ENCODE measurements around the gene PPP2R5C.

The PPP2R5C gene

GRCh38 chr14:101926620-101927019, 165.1 kb downstream of the PPP2R5C start:
- no peak for DNase-seq

DNA sequence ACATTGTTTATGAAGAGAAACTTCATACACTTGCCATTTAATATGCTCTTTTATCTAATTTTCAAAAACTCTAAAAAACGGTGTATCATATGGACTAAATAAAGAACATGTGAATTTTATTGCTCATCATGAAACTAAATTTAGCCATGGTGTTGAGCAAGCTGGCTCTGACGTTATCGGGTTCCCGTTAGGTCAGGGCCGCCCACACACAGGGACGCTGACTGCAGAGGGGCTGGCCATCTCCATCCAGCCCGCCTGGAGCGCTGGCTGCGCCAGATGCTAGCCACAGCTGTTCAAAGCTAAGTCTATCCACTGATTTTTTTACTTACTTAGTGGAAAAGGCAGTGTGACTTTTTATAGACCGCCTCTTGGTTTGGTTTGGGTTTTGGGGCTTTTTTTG, 166.3 kb downstream of the PPP2R5C start:
- DNase-seq = peak; percentile 92

DNA sequence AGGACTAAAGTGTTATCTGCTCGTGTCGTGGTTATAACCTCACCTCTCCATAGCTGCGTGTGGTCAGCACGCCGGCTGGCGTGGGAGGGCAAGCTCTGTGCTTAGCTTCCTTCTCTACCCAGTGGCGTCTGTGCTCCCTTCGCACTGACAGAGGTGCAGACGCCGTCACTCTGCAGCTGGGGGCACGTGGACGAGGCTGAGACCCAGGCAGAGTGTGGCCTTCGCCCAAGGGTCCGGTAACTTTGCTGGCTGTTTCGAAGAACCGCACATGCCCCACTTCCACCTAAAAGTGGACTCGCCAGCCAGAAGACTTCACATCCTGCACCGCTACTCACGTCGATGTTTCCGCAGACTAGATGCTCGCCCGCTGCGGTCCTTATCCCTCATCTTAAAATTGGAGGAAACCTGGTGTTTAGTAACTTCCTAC, 166.9 kb downstream of the PPP2R5C start:
- no peak for DNase-seq

DNA sequence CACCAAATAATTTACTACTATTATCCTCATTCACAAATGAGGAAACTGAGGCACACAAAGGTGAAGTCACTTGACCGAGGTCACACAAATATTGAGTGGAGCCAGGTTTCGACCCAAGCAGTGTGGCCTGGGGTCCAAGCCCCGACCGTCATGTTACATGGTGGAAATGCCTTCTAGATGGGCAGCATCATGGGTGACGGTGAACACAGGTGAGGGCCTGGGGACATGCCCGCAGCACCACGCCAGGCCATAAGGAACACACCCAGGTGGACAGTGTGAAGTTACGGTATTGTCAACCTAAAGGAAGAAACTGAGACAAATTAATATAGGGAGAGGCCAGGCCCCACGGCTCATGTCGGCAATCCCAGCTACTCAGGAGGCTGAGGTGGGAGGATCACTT, 167.6 kb downstream of the PPP2R5C start:
- no peak for DNase-seq

GRCh38 chr14:101929946-101930345, 168.4 kb downstream of the PPP2R5C start:
- no peak for DNase-seq

GRCh38 chr14:101932673-101933072, 171.2 kb downstream of the PPP2R5C start:
- DNase-seq = no peak

DNA sequence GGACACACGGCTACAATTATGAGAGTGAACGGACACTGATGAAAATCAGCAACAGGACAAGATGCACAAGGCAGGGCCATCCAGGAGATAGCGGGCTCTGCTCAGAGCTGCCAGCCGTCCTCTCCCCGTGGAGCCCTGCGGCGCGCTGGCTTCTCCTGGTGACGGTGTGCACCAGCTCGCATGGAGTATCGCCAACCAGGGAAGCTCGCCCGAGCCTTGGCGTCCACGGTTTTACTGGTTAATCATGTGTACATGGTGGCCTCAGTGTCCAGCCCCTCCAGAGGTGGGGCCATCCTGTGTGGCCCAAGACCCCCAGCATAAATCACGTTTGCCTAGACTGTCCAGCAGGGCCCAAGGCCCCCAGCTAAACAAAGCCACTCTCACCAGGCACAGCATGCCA, 171.7 kb downstream of the PPP2R5C start:
- no peak for DNase-seq

DNA sequence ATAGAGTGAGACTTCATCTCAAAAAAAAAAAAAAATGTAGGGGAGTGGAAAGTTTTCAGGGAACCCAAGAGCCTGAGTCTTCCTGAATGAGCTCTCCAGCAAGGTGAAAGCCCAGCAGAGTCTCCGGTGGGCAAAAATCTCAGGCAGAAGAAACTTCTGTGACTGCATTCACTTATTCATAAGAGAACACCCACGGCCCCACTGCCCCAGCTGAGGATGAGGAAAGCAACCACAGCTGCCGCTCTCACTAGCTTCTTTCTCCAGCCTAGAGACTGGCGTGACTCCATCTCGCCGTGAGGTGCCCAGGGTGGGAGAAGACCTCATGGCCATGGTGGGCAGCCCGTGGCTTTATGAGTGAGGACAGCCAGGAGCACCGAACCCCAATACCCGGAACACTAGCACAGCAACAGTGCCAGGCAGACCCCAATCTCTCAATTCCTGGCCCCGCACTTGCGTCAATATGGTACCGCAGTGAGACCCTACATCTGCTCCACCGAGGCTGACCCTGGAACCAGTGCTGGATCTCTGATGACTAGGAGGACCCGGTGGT, 173.2 kb downstream of the PPP2R5C start:
- no peak for DNase-seq

DNA sequence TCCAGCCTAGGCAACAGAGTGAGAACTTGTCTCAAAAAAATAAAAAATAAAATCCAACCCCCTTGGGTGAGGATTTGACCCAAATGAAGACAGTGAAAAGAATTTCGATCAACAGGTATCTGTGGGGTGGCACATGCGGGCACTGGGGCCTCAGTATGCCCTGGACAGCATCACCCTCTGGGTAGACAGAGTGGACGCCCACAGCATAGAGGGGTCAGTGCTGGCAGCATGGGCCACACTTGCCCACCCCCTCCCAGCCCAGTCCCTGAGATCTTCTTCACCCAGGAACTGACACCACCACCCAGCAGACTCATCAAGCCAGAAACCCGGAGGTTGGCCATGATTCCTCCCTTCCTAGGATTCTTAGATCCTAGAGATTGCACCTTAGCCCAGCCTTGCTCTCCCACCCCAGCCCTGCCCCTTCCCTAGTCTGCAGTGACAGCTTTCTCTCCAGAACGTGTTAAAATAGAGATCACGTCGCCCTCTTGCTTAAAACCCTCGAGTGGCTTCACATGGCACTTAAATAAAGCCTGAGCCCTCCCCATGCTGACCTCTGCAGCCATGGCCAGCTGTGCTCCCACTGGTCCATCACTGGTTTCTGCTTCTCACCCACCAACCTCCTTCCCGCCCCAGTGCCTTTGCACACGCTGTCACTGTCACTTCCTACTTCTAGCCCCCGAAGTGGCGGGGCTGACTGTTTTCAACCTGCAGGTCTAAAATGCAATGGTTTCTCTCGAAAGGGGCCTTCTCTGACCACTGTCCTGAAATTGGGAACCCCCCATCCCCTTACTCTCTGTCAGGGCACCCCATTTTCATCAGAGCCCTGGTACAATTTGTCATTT, 176.6 kb downstream of the PPP2R5C start:
- DNase-seq = no peak

- no peak for DNase-seq
These were observed 178.2 kb downstream of the PPP2R5C start for GRCh38 chr14:101939646-101940170.

DNA sequence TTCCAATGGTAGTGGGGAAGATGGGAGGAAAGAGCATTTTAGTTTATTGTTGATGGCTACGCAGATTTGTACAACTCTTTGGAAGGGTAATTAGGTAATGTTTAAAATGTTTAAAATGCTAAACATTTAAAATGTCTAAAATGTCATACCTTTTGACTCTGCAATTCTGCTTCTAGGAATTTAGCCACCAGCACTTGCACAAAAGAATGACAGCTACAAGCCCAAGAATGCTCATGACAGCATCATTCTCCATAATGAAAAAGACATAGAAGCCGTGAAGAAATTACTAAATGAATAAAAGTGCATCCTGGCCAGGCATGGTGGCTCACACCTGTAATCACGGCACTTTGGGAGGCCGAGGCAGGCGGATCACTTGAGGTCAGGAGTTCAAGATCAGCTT, 182.9 kb downstream of the PPP2R5C start:
- DNase-seq = no peak

- no peak for DNase-seq
These were observed 183.7 kb downstream of the PPP2R5C start for GRCh38 chr14:101945171-101945570.

- DNase-seq = no peak
These were observed 186.0 kb downstream of the PPP2R5C start for GRCh38 chr14:101947577-101947903.

- peak; percentile 100 for DNase-seq
These were observed 186.6 kb downstream of the PPP2R5C start for GRCh38 chr14:101947904-101948665.

- no peak for DNase-seq
These were observed 187.2 kb downstream of the PPP2R5C start for GRCh38 chr14:101948666-101949216.

DNA sequence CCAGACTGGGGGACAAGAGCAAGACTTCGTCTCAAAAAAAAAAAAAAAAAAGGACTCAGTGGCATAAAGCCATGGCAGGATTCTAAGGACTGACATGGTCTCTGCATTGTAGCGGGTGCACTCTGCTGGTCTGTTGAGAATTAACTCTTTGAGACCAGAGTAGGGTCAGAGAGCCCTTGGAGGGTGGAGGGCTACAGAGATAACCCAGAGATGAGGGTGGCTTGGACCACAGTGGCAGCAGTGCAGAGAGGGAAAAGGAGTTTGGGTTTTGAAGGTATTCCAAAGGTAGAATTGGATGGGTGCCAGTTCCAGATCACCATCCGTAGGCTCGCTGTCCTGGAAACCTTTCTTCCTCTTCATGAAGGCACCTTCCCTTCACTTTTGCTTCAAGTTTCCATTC, 188.6 kb downstream of the PPP2R5C start:
- DNase-seq = no peak

DNA sequence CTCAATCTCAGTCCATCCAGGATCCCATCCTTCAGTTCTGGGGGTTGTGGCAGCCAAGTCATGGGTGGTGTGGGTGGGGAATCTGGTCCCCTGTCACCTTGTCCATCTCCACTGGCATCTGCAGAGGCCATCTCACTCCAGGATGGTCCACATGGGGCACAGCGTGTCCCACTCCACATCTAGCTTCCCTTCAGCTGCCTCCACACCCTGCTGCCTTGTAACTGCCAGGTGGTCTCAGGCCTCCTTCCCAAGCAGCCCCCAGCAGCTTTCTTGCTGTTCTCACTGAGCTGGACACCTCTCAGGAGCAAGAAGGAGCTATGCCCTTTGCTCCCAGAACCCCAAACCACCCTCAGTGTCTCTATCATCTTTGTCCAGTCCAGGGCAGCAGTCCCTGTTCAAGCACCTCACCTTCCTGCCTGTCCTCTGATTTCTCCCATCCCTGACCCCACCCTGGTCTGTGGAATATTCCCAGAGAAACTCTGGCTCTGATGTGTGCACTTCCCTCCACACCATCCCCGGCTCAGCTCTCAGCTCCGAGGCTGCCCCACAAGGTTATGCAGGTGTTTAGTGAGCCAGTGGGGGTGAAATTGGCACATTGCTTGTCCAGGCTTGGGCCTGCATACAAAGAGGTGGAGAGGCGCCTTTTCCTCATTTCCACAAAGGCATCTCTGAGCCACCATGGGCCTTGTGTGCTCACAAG, 189.2 kb downstream of the PPP2R5C start:
- DNase-seq = no peak

DNA sequence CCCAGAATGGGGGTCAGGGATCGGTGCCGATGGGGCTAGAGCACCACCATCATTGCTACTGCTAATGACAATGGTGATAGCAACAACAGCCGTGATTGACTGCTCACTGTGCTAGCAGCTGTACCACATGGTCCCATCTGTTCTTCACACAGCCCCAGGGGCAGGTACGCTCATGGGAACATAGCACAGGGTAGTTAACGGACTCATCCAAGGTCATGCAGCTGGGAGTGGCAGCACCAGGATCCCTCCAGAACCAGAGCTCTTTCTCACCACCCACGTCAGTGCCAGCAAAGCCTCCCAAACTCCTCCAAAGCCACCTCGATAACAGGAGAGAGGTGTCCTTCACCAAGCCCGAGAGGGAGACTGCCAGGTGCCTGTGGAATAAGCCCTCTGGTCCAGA, 191.6 kb downstream of the PPP2R5C start:
- no peak for DNase-seq

- no peak for DNase-seq
These were observed 193.0 kb downstream of the PPP2R5C start for GRCh38 chr14:101954501-101954900.

DNA sequence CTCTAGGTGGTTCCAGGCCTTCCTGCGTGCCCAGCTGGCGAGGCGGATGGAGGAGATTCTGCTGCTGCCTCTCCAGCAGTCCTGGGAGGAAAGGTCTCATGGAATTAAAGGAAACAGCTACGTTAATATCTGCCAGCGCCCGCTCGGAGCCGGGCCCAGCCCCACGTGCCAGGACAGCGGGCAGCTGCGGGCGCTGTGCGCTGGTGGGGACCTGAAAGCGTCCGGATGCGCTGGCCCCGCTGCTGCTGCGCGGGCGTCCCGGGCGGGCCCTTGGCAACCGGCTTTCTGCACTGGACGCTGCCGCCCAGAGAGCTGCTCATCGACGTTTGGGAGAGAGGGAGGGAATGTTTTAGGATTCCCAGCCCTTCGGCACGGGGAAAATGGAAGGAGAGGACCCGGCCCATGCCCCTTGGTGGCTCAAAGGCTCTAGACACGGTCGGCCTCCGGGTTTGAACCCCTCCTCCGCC, 194.2 kb downstream of the PPP2R5C start:
- no peak for DNase-seq

- DNase-seq = no peak
These were observed 194.8 kb downstream of the PPP2R5C start for GRCh38 chr14:101956179-101956885.

All from fibroblast of skin of right biceps (primary cell).